GM19023 (cell line): Measurements from ENCODE around the gene SDC1.

Experiments used
- ATAC-seq: cut with Tn5 transposase; IDR thresholded peaks from one replicate; pipeline ENCODE4 v1.9.1; 2021; ENCODE audit warnings: mild to moderate bottlenecking, moderate library complexity; ENCODE audit not compliant: unreplicated experiment

The SDC1 gene

GRCh38 chr2:20156076-20156759 is 68.7 kb downstream of the SDC1 start:
- no peak for ATAC-seq

GRCh38 chr2:20153131-20153851 is 71.6 kb downstream of the SDC1 start:
- no peak for ATAC-seq

GRCh38 chr2:20150806-20151571 is 73.9 kb downstream of the SDC1 start:
- ATAC-seq: no peak
